K562 (cell line): ENCODE measurements around the gene CTDSPL2. TPM values are rescaled to one million over a fixed set of nuclear protein-coding genes. Genes with fewer than 3 reads are reported as not detected.

Experiments used
- CHD7 ChIP-seq: fragments of 200-600 bp; sonication (generic); IDR thresholded peaks from one replicate; pipeline ENCODE4 v1.6.1; 2012; ENCODE audit warnings: mild to moderate bottlenecking, low read depth, low read length, inconsistent platforms
- POLR2A ChIP-seq: fragments of 450-650 bp; conservative IDR thresholded peaks from 2 replicates; pipeline ENCODE4 v1.6.1; 2016
- ZBTB8A ChIP-seq: fragments of 450-650 bp; IDR thresholded peaks from 2 replicates; pipeline ENCODE4 v1.6.1; 2018; ENCODE audit warnings: mild to moderate bottlenecking, moderate library complexity; ENCODE audit not compliant: partially characterized antibody
- polyA plus RNA-seq, 8 experiments: library from polyadenylated mRNA; depleted of rRNA in 4 of 8; stranded (reverse) in 5 of 8; unstranded in 3 of 8; fragments of >200 nt; fragmentation: Nextera tagmentation in 2 of 8; fragmentation: Illumina TruSeq in 1 of 8; extraction: Ambion mirVana in 2 of 8; extraction: Trizol in 1 of 8; gene quantifications; 2 replicates each; pipeline versions ENCODE4 v1.2.1 to v1.2.3, GENCODE V29; 2011 to 2014; ENCODE audit warnings: inconsistent platforms in 1 of 8, missing spikeins in 1 of 8
- total RNA-seq, 7 experiments: library from RNA; depleted of rRNA in 6 of 7; stranded (reverse); fragments of >200 nt in 6 of 7; fragmentation: Illumina TruSeq in 2 of 7; extraction: Trizol in 2 of 7; gene quantifications; 2 replicates each; pipeline versions ENCODE4 v1.2.1 to v1.2.3, GENCODE V29; 2011 to 2021; ENCODE audit warnings: low replicate concordance in 1 of 7
- TF ChIP-seq, protein P1 (sequence below): fragments of 450-650 bp; IDR thresholded peaks from 2 replicates; pipeline ENCODE4 v1.6.1; 2018; ENCODE audit not compliant: partially characterized antibody

CTDSPL2 gene
- total and polyA plus RNA-seq, 9 of the 15 experiments (the other 6 are each of a cell fraction or from before 2014, with no cell fraction given) = 16.8 to 79.0 (median 53.1) TPM

DNA sequence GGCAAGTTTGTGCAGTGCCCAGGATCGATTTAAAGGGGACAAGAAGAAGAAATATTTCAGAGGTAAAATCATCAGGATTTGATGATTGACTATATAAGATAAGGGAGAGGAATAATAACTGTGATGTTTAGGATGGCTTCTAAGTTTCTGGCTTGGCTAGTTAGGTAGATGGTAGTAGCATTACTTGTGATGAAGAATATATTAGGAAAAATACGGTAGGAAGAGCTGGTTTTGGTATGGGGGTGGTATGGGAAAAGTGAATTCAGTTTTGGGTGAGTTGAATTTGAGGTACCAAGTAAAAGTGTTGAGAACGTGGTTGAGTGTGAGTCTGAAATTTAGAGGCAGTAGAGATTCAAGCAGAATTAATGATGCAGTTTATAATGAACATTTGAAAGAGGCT, 11.0 kb downstream of the CTDSPL2 start (continued):
- TF ChIP-seq CHD7 = peak; percentile 88
- no peak for TF ChIP-seq POLR2A
- TF ChIP-seq ZBTB8A = no peak
- TF ChIP-seq, protein P1, sequence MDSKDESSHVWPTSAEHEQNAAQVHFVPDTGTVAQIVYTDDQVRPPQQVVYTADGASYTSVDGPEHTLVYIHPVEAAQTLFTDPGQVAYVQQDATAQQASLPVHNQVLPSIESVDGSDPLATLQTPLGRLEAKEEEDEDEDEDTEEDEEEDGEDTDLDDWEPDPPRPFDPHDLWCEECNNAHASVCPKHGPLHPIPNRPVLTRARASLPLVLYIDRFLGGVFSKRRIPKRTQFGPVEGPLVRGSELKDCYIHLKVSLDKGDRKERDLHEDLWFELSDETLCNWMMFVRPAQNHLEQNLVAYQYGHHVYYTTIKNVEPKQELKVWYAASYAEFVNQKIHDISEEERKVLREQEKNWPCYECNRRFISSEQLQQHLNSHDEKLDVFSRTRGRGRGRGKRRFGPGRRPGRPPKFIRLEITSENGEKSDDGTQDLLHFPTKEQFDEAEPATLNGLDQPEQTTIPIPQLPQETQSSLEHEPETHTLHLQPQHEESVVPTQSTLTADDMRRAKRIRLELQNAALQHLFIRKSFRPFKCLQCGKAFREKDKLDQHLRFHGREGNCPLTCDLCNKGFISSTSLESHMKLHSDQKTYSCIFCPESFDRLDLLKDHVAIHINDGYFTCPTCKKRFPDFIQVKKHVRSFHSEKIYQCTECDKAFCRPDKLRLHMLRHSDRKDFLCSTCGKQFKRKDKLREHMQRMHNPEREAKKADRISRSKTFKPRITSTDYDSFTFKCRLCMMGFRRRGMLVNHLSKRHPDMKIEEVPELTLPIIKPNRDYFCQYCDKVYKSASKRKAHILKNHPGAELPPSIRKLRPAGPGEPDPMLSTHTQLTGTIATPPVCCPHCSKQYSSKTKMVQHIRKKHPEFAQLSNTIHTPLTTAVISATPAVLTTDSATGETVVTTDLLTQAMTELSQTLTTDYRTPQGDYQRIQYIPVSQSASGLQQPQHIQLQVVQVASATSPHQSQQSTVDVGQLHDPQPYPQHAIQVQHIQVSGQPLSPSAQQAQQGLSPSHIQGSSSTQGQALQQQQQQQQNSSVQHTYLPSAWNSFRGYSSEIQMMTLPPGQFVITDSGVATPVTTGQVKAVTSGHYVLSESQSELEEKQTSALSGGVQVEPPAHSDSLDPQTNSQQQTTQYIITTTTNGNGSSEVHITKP = peak; percentile 40
